Frontal cortex (tissue), 4 donors: ENCODE results near the gene BCAT1. TPM values are rescaled to one million over a fixed set of nuclear protein-coding genes. Genes with fewer than 3 reads are reported as not detected.
A peak's percentile ranks its signal among the peaks of the same experiment; 100 is the strongest.

Source experiments
- DNase-seq, 2 donors: peaks; one replicate each; pipeline ENCODE4 v3.0.0; 2012; ENCODE audit warnings: low spot score in 2 of 2
- FAIRE-seq: peaks from 2 replicates; lab custom pipeline; 2012; peaks lifted over from hg19 to GRCh38; lab: Jason Lieb, UNC
- total RNA-seq: library from RNA; depleted of rRNA; stranded (reverse); fragments of >200 nt; gene quantifications from one replicate; pipeline ENCODE4 v1.2.3, GENCODE V29; 2014
- donor health status: control.
- donor health status: control.
- donor health status: control.

The BCAT1 gene
- total RNA-seq, 1 donor from 2014 or later, result 48.5 TPM

GRCh38 chr12:24778486-24779304 lies 170.2 kb downstream of the BCAT1 start:
- peak; percentile 6 for FAIRE-seq
- DNase-seq, result peak in 1 of 2 donors; percentile 10

GRCh38 chr12:24777359-24777758 lies 171.5 kb downstream of the BCAT1 start:
- FAIRE-seq, result no peak
- DNase-seq, result no peak

- FAIRE-seq (no peak), DNase-seq (no peak)
Measured at GRCh38 chr12:24776861-24777260, 172.0 kb downstream of the BCAT1 start.

- DNase-seq, result no peak
- no peak for FAIRE-seq
Measured at GRCh38 chr12:24775073-24775472, 173.8 kb downstream of the BCAT1 start.

- DNase-seq (no peak), FAIRE-seq (no peak)
Measured at GRCh38 chr12:24773996-24774395, 174.9 kb downstream of the BCAT1 start.

GRCh38 chr12:24772813-24773212 lies 176.1 kb downstream of the BCAT1 start:
- DNase-seq, result no peak
- no peak for FAIRE-seq

- DNase-seq (no peak), FAIRE-seq (no peak)
Measured at GRCh38 chr12:24770821-24771220, 178.1 kb downstream of the BCAT1 start.

- DNase-seq (no peak), FAIRE-seq (no peak)
Measured at GRCh38 chr12:24770334-24770733, 178.6 kb downstream of the BCAT1 start.

- DNase-seq (no peak), FAIRE-seq (no peak)
Measured at GRCh38 chr12:24769682-24770081, 179.2 kb downstream of the BCAT1 start.

- DNase-seq (no peak), FAIRE-seq (no peak)
Measured at GRCh38 chr12:24768415-24768814, 180.5 kb downstream of the BCAT1 start.

GRCh38 chr12:24767016-24767415 lies 181.9 kb downstream of the BCAT1 start:
- DNase-seq (no peak), FAIRE-seq (no peak)

GRCh38 chr12:24764712-24765111 lies 184.2 kb downstream of the BCAT1 start:
- DNase-seq (no peak), FAIRE-seq (no peak)

GRCh38 chr12:24760606-24761378 lies 188.1 kb downstream of the BCAT1 start:
- FAIRE-seq, result no peak
- DNase-seq, result no peak

GRCh38 chr12:24760162-24760561 lies 188.7 kb downstream of the BCAT1 start:
- no peak for DNase-seq
- FAIRE-seq, result no peak

Other genes with a start within 250 kb of the BCAT1 start
- 3.7 TPM for gene DNAI7, start 246.1 kb upstream of the BCAT1 start, total RNA-seq
- 29.8 TPM for gene ETFRF1, start 246.1 kb upstream of the BCAT1 start, total RNA-seq